KOPT-K1 (cell line): ENCODE results near the gene TRIM41.
"Not testable (repeated sequence)": the region's sequence is repeated elsewhere in the genome, so short reads cannot be mapped to it uniquely, and the experiment has no call there.

Source experiments
- H3K27ac ChIP-seq: fragments of 200-600 bp; sonication (generic); 2 replicates; pipeline ENCODE4 v1.5.1; 2016; ENCODE audit warnings: antibody characterized with exemption, mild to moderate bottlenecking, low read depth, low read length; ENCODE audit not compliant: poor library complexity, severe bottlenecking
- H3K36me3 ChIP-seq: fragments of 200-600 bp; sonication (generic); 2 replicates; pipeline ENCODE4 v1.5.1; 2017; ENCODE audit warnings: antibody characterized with exemption, mild to moderate bottlenecking, low read length, moderate library complexity; ENCODE audit not compliant: insufficient read depth
- H3K9me3 ChIP-seq: fragments of 200-600 bp; sonication (generic); 2 replicates; pipeline ENCODE4 v1.5.1; 2017; ENCODE audit warnings: antibody characterized with exemption, low read length, mild to moderate bottlenecking; ENCODE audit not compliant: insufficient read depth, poor library complexity, severe bottlenecking

The TRIM41 gene

DNA sequence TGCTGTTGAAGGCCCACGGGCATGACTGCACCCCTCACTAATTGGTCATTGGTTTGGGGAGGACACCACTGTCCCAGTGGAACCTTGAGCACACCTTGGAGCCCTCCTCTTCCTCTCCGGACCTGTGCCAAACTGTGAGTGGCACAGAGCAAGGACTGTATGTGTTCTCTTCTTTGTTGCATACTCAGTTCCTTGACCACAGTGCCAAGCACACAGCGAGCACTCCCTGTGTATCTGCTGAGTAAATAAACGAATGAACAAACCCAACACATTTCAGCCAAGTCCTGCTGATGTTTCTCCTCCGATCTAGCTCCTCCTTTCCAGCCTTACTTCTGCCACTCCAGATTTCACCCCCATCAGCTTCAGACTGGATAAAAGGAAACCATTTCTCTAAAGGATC, 40.6 kb downstream of the TRIM41 start:
- Histone ChIP-seq H3K36me3 (peaks cover 23% of the 10 kb centered on the region), H3K27ac (no peak overlapping the region), H3K9me3 (no peaks in the 10 kb centered on the region)

DNA sequence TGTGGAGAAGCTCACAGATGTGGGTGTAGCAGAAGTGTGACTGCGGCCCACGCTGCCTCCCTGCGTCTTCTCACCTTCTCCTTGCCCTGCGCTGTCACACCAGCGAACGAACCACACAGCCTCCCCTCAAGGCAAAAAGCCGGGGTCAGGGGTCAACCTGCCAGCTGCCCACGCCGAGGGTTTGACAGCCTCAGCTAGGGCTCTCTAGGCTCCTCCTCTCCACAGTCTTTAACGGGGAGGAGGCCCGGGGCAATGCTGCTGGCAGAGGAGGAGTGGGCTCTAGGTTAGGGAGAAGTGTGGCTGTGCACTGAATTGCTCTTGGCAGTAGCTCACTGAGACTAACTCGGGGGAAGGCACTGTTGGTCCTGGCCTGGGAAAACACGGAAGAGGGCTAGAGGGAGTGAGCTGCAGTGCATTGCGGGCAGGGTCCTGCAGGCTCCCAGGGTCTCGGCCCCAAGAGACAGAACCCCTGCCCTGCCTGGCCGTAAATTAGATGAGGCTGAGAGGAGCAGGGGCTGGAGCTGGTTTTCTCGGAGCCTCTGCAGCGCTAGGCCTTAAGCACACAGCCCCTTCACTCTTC, 42.1 kb downstream of the TRIM41 start:
- Histone ChIP-seq H3K9me3 (no peaks in the 10 kb centered on the region), H3K36me3 (peaks cover 23% of the 10 kb centered on the region), H3K27ac (no peak overlapping the region)

- not testable (repeated sequence) for H3K9me3 ChIP-seq, H3K27ac ChIP-seq
- H3K36me3 ChIP-seq: peaks cover 23% of the 10 kb centered on the region
Observed at GRCh38 chr5:181267291-181267904, 44.3 kb downstream of the TRIM41 start.

GRCh38 chr5:181267907-181268306, 44.8 kb downstream of the TRIM41 start:
- H3K27ac ChIP-seq, H3K9me3 ChIP-seq: not testable (repeated sequence)
- peaks cover 22% of the 10 kb centered on the region for H3K36me3 ChIP-seq

DNA sequence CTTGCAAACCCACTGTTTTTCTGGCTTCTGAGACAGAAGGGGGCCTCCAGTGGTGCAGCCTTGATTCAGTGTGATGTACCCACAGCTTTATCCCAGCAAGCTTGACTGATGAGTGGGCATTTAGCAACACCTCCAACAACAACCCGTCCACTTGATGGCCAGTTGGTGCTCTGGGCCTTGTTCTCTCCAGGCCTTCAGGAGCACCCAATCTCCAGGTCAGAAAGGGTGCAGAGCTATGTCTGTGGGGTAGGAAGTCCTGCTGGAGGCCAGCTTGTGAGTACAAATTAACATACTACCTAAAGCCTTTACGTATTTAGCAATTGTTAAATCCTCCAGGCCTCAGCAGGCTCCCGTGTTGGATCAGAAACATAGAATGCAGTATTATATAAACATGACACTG, 48.0 kb downstream of the TRIM41 start:
- H3K27ac ChIP-seq: no peak overlapping the region

GRCh38 chr5:181273433-181273744, 50.3 kb downstream of the TRIM41 start:
- H3K27ac ChIP-seq, H3K36me3 ChIP-seq, H3K9me3 ChIP-seq: not testable (repeated sequence)

More for the DNA sequence above, 48.0 kb downstream of the TRIM41 start:
- Histone ChIP-seq H3K9me3 (no peaks in the 10 kb centered on the region), H3K36me3 (no peaks in the 10 kb centered on the region)

DNA sequence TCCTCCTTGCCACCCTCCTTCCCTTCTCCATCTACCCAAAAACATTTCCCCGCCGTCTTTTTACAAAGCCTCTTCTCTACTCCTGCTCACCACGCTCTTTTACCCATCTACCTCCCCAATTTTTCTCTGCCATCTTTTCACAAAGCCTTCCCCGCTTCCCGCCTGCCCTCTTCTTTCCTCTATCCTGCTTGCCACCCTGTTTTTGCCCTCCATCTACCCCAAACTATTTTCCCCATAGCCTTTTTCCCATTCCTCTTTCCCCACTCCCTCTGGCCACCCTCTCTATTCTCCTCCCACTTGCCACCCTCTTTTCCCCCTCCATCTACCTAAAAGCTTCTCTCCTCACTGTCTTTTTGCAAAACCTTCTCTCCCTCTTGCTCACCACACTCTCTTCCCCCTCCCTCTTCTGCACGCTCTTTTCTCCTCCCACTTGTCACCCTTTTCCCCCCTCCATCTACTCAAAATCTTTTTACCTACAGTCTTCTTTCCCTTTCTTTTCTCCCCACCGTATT, 57.2 kb downstream of the TRIM41 start:
- no peaks in the 10 kb centered on the region for H3K36me3 ChIP-seq
- H3K9me3 ChIP-seq: no peaks in the 10 kb centered on the region
- H3K27ac ChIP-seq: no peak overlapping the region

DNA sequence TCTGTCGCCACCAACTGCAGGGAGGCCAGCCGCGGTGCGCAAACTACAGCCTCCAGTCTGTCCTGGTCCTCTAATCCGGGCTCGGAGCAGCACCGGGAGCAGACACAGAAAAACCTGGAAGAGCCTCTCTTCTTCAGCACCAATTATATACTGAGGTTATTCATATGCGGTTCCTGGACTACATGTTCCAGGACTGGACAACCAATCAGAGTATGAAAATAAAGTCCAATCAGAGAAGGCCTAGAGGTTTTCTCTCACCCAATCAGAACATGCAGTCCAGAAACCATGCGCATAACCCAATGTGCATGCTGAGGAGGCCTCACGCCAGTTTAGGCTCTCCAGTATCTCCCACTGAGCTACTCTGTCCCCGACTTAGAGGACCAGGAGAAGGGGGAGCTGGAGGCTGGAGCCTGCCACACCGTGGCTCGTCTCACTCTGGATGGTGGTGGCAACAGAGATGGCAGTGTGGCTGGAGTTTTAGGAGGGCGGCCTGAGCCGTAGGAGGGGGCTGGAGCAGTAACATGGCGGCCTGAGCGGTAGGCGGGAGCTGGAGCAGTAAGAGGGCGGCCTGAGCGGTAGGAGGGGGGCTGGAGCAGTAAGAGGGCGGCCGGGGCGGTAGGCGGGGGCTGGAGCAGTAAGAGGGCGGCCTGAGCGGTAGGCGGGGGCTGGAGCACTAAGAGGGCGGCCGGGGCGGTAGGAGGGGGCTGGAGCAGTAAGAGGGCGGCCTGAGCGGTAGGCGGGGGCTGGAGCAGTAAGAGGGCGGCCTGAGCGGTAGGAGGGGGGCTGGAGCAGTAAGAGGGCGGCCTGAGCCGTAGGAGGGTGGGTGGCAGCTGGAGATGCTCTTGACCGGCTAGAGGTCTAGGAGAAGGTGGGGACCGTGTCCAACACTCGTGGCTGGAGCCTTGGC, 58.2 kb downstream of the TRIM41 start:
- Histone ChIP-seq H3K27ac (no peak overlapping the region), H3K9me3 (no peaks in the 10 kb centered on the region)

DNA sequence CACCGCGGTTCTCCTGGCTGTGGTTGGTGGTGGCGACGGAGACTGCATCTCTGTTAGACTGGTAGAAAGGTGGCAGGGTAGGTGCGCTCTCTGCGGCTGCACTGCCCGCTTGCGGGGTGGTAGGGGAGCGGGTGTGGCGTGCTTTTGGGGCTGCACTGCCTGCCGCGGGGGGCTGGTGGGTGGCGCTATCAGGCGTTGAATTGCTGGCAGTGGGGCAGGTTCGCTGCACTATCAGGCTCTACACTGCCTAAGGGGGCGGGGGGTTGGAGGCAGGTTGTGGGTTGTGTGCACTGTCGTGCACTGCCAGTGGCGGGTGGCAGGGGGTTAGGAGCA, 58.9 kb downstream of the TRIM41 start:
- Histone ChIP-seq H3K36me3 (no peaks in the 10 kb centered on the region), H3K27ac (no peak overlapping the region), H3K9me3 (no peaks in the 10 kb centered on the region)

More for the DNA sequence above, 58.2 kb downstream of the TRIM41 start:
- H3K36me3 ChIP-seq: no peaks in the 10 kb centered on the region

GRCh38 chr5:181282415-181282814, 59.3 kb downstream of the TRIM41 start:
- H3K27ac ChIP-seq, H3K9me3 ChIP-seq, H3K36me3 ChIP-seq: not testable (repeated sequence)

- H3K27ac ChIP-seq: no peak overlapping the region
- no peaks in the 10 kb centered on the region for H3K9me3 ChIP-seq
- H3K36me3 ChIP-seq: no peaks in the 10 kb centered on the region
Observed at GRCh38 chr5:181282874-181283273, 59.8 kb downstream of the TRIM41 start.

DNA sequence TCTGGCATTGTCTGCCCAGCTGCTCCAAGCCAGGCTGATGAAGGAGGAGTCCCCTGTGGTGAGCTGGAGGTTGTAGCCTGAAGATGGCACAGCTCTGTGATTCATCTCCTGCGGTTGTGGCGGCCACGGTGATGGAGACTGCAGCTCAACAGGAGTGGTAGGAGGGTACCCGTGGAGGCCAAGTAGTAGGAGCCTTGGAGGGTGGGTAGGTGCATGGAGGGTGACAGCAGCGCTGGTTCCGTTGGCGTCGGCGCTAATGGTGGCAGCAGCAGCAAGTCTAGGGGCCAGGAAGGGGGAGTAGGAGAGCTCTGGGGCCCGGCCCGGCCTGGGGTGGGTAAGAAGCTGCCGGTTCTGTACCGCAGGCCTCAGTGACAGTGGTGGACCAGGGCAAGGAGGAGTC, 60.3 kb downstream of the TRIM41 start:
- Histone ChIP-seq H3K27ac (no peak overlapping the region), H3K9me3 (no peaks in the 10 kb centered on the region), H3K36me3 (no peaks in the 10 kb centered on the region)

DNA sequence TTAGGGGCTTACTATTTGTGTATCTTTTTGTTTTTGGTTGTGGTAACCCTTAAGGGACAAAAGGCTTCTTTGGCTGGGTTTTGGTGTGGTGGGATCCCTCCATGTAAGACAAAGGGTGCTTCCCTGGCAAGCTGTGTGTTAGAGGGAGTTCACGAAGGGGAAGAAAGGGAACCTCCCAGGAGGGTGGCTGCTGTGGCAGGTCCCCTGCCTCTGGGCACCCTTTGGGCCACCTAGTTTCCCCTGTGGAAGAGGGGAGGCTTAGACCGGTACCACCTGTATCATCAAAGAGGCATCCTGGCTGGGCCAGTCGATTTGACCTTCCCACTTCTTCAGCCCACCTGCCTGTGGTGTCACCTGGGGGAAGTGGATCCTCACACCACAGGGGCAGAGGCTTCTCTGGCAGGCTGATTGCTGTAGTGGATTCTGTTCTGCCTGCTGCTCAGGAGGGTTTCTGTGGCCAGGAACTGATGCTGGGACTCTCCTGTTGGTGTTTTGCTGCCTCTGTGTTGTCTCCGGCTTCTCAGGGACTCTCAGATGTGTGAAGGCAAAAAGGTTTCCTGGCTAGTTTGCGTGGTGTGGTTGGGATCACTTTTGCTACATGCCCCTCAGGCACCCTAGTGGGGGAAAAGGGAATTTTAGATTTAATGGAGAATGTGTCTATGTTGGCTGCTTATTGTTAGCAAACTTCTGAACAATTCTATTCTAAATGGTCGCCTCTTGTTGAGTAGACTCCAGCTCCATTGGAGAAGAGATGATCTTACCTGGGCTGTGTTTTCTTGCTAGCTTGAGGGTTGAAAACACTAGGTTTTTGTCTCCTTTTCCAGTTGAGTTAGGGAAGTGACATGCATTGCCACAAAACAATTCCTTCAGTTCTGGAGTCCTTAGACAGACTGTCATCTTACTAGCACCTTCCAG, 61.0 kb downstream of the TRIM41 start:
- not testable (repeated sequence) for H3K36me3 ChIP-seq, H3K27ac ChIP-seq, H3K9me3 ChIP-seq
